ELR (cell line): ENCODE measurements around the gene CFAP221.
"Not testable (repeated sequence)": the region's sequence is repeated elsewhere in the genome, so short reads cannot be mapped to it uniquely, and the experiment has no call there.

Experiments
- DNase-seq: peaks from one replicate; pipeline ENCODE4 v3.0.0-alpha.2; 2015; ENCODE audit warnings: low read depth

The CFAP221 gene

GRCh38 chr2:119586085-119586484 is 41.8 kb downstream of the CFAP221 start:
- DNase-seq, result no peak

GRCh38 chr2:119590873-119591272 is 46.6 kb downstream of the CFAP221 start:
- DNase-seq, result no peak

GRCh38 chr2:119591523-119591922 is 47.3 kb downstream of the CFAP221 start:
- DNase-seq, result no peak

- DNase-seq, result no peak
These were observed 48.2 kb downstream of the CFAP221 start for GRCh38 chr2:119592436-119592835.

- no peak for DNase-seq
These were observed 52.4 kb downstream of the CFAP221 start for GRCh38 chr2:119596638-119597037.

GRCh38 chr2:119598596-119599263 is 54.5 kb downstream of the CFAP221 start:
- DNase-seq, result no peak

GRCh38 chr2:119599384-119599783 is 55.1 kb downstream of the CFAP221 start:
- DNase-seq, result no peak

GRCh38 chr2:119605096-119605495 is 60.8 kb downstream of the CFAP221 start:
- DNase-seq, result no peak

GRCh38 chr2:119606674-119607073 is 62.4 kb downstream of the CFAP221 start:
- DNase-seq, result no peak

GRCh38 chr2:119608553-119608952 is 64.3 kb downstream of the CFAP221 start:
- DNase-seq, result no peak

- DNase-seq, result no peak
These were observed 65.1 kb downstream of the CFAP221 start for GRCh38 chr2:119609337-119609736.

GRCh38 chr2:119614140-119614539 is 69.9 kb downstream of the CFAP221 start:
- not testable (repeated sequence) for DNase-seq

- no peak for DNase-seq
These were observed 72.2 kb downstream of the CFAP221 start for GRCh38 chr2:119616421-119616820.

- no peak for DNase-seq
These were observed 73.2 kb downstream of the CFAP221 start for GRCh38 chr2:119617455-119617854.

GRCh38 chr2:119618725-119619124 is 74.5 kb downstream of the CFAP221 start:
- DNase-seq, result not testable (repeated sequence)

GRCh38 chr2:119625226-119625625 is 81.0 kb downstream of the CFAP221 start:
- no peak for DNase-seq

GRCh38 chr2:119629323-119629825 is 85.1 kb downstream of the CFAP221 start:
- DNase-seq, result no peak

- no peak for DNase-seq
These were observed 85.9 kb downstream of the CFAP221 start for GRCh38 chr2:119630121-119630520.

GRCh38 chr2:119637371-119637770 is 93.1 kb downstream of the CFAP221 start:
- no peak for DNase-seq

GRCh38 chr2:119638246-119638645 is 94.0 kb downstream of the CFAP221 start:
- DNase-seq, result no peak

GRCh38 chr2:119638685-119639554 is 94.7 kb downstream of the CFAP221 start:
- no peak for DNase-seq

- peak; percentile 76 for DNase-seq
These were observed 97.5 kb downstream of the CFAP221 start for GRCh38 chr2:119641562-119642258.

GRCh38 chr2:119644186-119644585 is 99.9 kb downstream of the CFAP221 start:
- no peak for DNase-seq
